ENCODE measurements around the gene FZD2.
"Not testable (repeated sequence)": the region's sequence is repeated elsewhere in the genome, so short reads cannot be mapped to it uniquely, and the experiment has no call there.

The FZD2 gene

GRCh38 chr17:44578947-44579346 is 21.7 kb downstream of the FZD2 start:
- no peak for DNase-seq

GRCh38 chr17:44581868-44582267 is 24.6 kb downstream of the FZD2 start:
- no peak for DNase-seq

- peak; percentile 51 for DNase-seq
Observed at GRCh38 chr17:44584443-44584842, 27.2 kb downstream of the FZD2 start.

GRCh38 chr17:44585315-44585714 is 28.0 kb downstream of the FZD2 start:
- DNase-seq = no peak

- DNase-seq = no peak
Observed at GRCh38 chr17:44587339-44587738, 30.1 kb downstream of the FZD2 start.

GRCh38 chr17:44589316-44590071 is 32.2 kb downstream of the FZD2 start:
- DNase-seq = no peak

- not testable (repeated sequence) for DNase-seq
Observed at GRCh38 chr17:44590072-44590462, 32.8 kb downstream of the FZD2 start.

- not testable (repeated sequence) for DNase-seq
Observed at GRCh38 chr17:44590762-44591161, 33.5 kb downstream of the FZD2 start.

GRCh38 chr17:44591206-44591605 is 33.9 kb downstream of the FZD2 start:
- DNase-seq = no peak

- no peak for DNase-seq
Observed at GRCh38 chr17:44593156-44593555, 35.9 kb downstream of the FZD2 start.

GRCh38 chr17:44595216-44595775 is 38.0 kb downstream of the FZD2 start:
- no peak for DNase-seq

- no peak for DNase-seq
Observed at GRCh38 chr17:44598329-44598728, 41.0 kb downstream of the FZD2 start.

GRCh38 chr17:44598932-44599297 is 41.6 kb downstream of the FZD2 start:
- no peak for DNase-seq

GRCh38 chr17:44599298-44600175 is 42.3 kb downstream of the FZD2 start:
- DNase-seq = peak; percentile 56

- DNase-seq = peak; percentile 41
Observed at GRCh38 chr17:44601539-44601938, 44.3 kb downstream of the FZD2 start.

GRCh38 chr17:44601973-44602372 is 44.7 kb downstream of the FZD2 start:
- no peak for DNase-seq

- DNase-seq = no peak
Observed at GRCh38 chr17:44602390-44602789, 45.1 kb downstream of the FZD2 start.

GRCh38 chr17:44602970-44603369 is 45.7 kb downstream of the FZD2 start:
- DNase-seq = no peak

GRCh38 chr17:44604116-44604761 is 47.0 kb downstream of the FZD2 start:
- DNase-seq = peak; percentile 73

GRCh38 chr17:44604768-44605485 is 47.6 kb downstream of the FZD2 start:
- DNase-seq = peak; percentile 77

GRCh38 chr17:44606658-44607057 is 49.4 kb downstream of the FZD2 start:
- no peak for DNase-seq
